HG03558 (cell line): ENCODE measurements around the gene SIRT6.
"Not testable (repeated sequence)": the region's sequence is repeated elsewhere in the genome, so short reads cannot be mapped to it uniquely, and the experiment has no call there.

Experiments
- ATAC-seq: cut with Tn5 transposase; IDR thresholded peaks from one replicate; pipeline ENCODE4 v1.9.1; 2021; ENCODE audit warnings: moderate number of reproducible peaks; ENCODE audit not compliant: unreplicated experiment; ENCODE audit errors: extremely low read depth

SIRT6 gene

DNA sequence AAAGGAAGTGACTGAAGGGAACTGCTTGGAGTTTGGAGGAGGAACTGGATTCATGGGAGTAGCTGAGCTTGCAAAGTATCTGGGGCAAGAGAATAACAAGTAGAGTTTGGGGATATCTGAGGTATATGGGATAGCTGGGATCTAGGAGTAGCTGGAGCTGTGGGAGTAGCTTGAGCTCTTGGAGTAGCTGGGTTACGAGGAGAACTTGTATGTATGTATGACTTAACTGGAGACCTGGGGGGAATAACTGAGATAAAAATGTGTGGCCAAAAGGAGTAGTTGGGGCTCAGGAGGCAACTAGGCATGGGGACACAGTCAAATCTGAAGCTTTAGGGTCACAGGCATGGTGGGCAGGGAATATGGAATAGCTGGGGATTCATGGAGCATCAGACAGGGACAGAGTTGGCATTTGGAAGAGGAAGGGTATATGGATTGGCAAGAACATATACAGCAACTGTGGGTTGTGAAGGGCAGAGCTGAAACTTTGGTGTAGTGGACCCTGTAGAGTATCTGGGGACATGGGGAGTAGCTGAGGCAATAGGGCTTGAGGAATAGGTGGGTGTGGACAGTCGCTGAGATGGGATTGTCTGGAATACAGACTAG lies 18.7 kb upstream of the SIRT6 start:
- no peak for ATAC-seq

DNA sequence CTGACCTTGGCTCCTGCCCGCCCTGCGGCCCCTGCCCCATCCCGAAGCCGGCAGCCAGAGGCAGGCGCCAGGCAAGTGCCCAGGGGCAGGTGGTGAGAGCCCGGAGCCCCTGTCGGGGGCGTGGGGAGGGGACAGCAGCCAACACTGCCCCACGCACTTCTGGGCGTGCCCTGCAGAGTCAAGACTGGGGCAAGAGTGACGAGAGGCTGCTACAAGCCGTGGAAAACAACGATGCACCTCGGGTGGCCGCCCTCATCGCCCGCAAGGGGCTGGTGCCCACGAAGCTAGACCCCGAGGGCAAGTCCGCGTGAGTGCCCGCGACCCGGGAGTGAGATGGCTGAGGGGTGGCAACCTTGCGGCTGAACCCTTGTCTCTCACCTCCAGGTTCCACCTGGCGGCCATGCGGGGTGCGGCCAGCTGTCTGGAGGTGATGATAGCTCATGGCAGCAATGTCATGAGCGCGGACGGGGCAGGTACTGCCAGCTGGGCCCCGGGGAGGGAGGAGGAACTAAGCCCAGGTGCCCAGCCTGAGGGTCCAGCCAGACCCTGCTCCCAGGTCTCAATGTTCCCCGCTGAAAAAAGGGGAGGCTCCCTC lies 17.4 kb upstream of the SIRT6 start:
- ATAC-seq, result no peak

- no peak for ATAC-seq
These were observed 16.2 kb upstream of the SIRT6 start for GRCh38 chr19:4198467-4199126.

DNA sequence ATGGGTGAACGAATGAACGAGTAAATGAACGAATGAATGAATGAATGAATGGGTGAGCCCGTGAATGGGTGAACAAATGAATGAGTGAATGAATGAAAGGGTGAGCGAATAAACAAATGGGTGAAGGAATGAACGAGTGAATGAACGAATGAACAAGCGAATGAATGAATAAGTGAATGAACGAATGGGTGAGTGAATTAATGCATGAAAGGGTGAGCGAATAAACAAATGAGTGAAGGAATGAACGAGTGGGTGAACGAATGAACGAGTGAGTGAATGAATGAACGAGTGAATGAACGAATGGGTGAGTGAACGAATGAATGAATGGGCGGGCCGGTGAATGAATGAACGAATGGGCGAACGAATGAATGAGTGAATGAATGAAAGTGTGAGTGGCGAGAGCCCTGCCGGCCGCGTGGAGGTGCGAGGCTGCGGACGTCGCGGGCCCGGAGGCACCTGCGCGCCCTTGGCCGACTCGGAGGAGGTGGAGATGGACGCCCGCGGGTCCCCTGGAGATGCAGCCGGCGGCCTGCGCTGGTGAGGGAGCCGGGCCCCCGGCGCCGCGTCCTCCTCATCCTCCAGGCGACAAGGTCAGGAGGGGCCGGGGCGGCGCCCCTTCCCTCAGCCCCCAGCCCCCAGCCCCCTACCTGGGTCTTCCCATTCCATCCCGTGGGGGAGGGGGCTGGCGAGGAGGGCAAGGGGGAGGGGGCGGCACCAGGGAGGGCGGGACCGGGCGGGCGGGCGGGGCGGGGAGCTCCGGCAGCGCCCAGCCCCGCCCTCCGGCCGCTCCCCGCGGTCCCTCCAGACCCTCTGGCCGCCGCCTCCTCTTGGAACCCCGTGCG lies 15.5 kb upstream of the SIRT6 start:
- no peak for ATAC-seq

DNA sequence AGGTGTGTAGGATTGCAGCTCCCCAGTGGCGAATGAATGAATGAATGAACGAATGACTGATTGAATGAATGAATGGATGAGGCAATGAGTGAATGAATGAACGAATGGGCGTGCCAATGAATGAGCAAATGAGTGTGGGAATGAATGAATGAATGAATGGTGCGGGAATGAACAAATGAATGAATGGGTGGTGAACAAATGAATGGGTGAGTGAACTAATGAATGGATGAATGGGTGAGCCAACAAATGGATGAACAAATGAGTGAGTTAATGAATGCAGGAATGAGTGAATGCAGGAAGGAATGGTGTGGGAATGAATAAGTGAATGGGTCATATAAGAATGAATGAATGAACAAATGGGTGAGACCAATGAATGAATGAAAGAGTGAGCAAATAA lies 14.9 kb upstream of the SIRT6 start:
- no peak for ATAC-seq

DNA sequence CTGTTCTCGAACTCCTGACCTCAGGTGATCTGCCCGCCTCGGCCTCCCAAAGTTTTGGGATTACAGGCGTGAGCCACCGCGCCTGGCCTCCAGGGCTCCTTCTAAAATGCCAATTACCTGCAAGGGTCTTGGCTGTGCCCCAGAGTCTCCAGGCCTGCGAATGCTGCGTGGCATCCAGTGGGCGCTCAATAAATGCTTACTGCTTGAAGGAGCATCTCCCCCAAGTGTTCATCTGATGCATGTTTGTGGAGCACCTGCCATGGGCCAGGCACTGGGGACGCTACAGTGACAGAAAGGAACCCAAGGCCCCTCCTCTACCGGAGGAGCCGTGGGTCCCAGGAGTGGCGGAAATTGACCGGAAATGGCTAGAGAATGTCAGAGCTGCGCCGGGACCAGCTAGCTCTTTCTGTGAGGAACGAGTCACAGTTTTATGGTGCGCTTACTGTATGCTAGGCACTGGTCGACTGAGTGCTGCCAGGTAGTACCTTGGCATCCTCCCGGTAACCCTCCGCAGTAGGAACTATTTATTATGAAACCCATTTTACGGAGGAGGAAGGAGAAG lies 14.3 kb upstream of the SIRT6 start:
- no peak for ATAC-seq

GRCh38 chr19:4196009-4196408 lies 13.6 kb upstream of the SIRT6 start:
- ATAC-seq, result no peak

GRCh38 chr19:4194353-4194752 lies 12.0 kb upstream of the SIRT6 start:
- ATAC-seq, result no peak

- ATAC-seq, result not testable (repeated sequence)
These were observed 10.2 kb upstream of the SIRT6 start for GRCh38 chr19:4192537-4192936.

DNA sequence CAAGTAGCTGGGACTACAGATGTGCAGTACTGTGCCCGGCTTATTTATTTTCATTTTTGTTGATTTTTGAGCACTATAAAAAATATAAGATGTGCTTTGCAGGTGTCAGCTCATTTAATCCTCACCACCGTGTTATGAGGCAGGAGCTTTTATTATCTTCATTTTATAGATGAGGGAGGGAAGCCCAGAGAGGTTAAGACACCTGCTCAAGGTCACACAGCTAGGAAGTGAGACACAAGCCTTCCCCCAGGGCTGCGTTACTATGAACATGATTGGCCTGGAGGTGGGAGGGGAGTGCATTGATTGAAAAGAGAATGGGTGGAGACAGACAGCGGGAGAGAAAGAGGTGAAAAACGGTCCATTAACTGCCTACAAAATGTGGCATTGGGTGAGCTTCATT lies 7.3 kb upstream of the SIRT6 start:
- no peak for ATAC-seq

- no peak for ATAC-seq
These were observed 5.2 kb upstream of the SIRT6 start for GRCh38 chr19:4187313-4188122.

- ATAC-seq, result no peak
These were observed 4.0 kb upstream of the SIRT6 start for GRCh38 chr19:4186087-4186993.

DNA sequence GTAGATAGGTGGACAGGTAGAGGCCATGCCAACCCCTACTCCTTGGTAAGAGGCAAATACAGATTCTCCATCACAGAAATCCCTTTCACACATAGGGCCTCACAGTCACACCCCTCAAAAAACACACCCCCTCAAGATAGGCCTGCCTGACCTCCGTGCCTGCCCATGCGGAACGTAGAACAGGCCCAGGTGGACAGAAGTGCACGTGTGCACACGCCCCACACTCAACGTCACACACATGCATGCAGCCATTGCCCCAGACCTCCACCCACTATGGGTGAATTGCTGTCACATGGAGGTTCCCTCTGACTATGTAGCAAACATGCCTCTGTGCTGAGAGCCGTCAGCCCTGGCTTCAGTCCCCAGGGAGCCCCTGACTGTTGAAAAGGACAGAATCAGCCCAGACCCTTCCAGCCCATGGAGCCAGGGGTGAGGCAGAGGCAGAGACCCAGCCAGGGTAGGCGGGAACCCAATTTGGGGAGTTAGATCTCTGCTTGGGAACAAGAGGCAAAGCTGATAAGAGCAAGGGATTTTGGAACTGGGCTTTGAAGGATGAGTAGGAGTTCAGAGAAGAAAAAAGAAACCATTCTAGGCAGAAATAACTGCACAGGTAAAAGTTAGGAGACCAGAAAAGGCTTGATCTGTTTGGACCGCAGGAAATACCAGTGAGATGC lies 3.2 kb upstream of the SIRT6 start:
- no peak for ATAC-seq

DNA sequence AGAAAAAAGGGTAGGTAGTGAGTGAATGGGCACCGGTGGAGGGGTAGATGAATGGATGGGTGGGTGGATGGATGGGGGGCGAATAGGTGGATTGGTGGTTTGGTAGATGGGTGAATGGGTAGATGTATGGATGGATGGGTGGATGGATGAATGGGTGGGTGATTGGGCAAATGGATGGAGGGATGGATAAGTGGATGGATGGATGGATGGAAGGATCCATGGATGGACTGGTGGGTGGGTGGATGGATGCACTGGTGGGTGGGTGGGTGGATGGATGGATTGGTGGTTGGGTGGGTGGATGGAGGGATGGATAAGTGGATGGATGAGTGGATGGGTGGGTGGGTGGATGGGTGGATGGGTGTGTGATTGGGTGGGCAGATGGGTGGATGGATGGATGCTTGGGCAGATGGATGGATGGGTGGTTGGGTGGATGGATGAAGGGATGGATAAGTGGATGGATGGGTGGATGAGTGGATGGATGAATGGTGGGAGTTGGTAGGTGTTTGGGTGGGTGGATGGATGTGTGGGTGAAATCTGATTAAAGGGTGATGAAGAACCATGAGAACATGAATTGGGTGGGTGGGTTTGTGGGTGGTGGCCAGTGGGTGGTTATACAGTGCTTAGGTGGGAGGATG lies 2.5 kb upstream of the SIRT6 start:
- no peak for ATAC-seq

DNA sequence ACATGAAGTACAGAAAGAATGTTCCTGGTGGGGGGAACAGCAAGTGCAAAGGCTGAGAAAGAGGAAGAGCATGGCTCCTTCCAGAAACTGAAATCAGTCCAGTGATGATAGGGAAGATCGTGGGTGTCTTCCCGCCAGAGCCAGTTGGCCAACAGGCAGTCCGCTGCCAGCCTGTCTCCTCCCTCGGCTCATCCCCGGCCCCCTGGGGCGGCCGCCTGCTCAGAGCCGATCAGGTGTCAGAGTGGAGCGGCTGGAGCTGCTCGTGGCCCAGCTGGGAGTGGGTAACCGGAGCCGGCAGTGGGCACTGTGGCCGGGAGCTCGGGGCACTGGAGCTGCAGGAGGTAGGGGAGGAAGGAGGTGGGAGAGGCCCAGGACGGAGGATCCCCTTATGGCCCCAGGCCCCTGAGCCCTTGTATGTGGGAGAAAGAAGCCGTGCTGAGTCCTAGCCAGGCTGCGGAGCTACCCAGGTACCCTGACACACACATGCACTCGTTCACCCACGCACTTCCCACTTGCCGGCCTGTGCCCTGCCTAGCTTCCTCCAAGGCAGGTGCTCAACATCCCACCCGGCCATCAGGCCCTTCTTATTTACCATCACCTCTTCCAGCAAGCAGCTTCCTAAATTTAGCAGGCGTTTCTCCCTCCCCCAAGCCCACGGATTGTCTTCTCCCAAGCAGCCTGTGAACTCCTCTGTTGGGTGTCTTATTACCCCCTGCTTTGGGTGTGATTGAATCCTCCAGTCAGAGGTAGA lies 1.8 kb upstream of the SIRT6 start:
- no peak for ATAC-seq

GRCh38 chr19:4181053-4181508 lies 1.3 kb downstream of the SIRT6 start:
- ATAC-seq, result no peak

DNA sequence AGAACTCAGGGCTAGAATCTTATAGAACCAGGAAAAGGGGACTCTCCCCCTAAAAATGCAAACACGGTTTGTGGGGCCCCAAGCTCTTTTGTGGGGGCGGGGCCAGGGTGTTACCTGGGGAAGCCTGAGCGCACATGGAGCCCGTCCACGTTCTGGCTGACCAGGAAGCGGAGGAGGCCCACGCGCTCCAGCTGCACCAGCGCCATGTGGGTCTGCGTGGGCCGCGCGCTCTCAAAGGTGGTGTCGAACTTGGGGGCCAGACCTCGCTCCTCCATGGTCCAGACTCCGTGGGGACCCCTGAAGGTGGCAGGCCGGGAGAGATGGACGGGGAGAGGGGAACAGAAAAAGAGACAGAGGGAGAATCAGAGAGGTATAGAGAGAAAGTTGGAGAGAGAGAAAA lies 3.4 kb downstream of the SIRT6 start:
- no peak for ATAC-seq
